H1 (cell line): Measurements from ENCODE around the gene GALNT13. TPM values are rescaled to one million over a fixed set of nuclear protein-coding genes. Genes with fewer than 3 reads are reported as not detected.

ENCODE experiments used
- CTCF ChIA-PET: fragments of 300-600 bp; sonication (Branson Sonifier 250); formaldehyde crosslinking; loops from one replicate; lab custom pipeline; 2021; ENCODE audit not compliant: partially characterized antibody; lab: Charles Lee
- POLR2A ChIA-PET: fragments of 300-600 bp; sonication (Branson Sonifier 250); formaldehyde crosslinking; loops from one replicate; lab custom pipeline; 2021; ENCODE audit warnings: inconsistent platforms; ENCODE audit not compliant: partially characterized antibody; lab: Charles Lee
- DNase-seq, 2 experiments: peaks; one replicate each; pipeline versions ENCODE4 v3.0.0 to v3.0.0-alpha.2; 2010 to 2022; ENCODE audit warnings: low spot score in 2 of 2, low read depth in 1 of 2, mixed read lengths in 1 of 2
- FAIRE-seq: peaks from 2 replicates; lab custom pipeline; 2011; peaks lifted over from hg19 to GRCh38; lab: Jason Lieb, UNC
- H2AFZ ChIP-seq: 2 replicates; pipeline ENCODE4 v1.8.1; 2012; ENCODE audit warnings: low read length, inconsistent platforms
- H2AK5ac ChIP-seq: 2 replicates; pipeline ENCODE4 v1.6.1; 2013; ENCODE audit warnings: low read depth, low read length
- H2BK120ac ChIP-seq: replicated peaks from 2 replicates; pipeline ENCODE3; 2013; ENCODE audit warnings: low read depth, low read length, inconsistent platforms
- H2BK12ac ChIP-seq: 2 replicates; pipeline ENCODE4 v1.6.1; 2013; ENCODE audit warnings: low read depth, low read length
- H2BK15ac ChIP-seq: 2 replicates; pipeline ENCODE4 v1.6.1; 2013; ENCODE audit warnings: low read length
- H2BK20ac ChIP-seq: 2 replicates; pipeline ENCODE4 v1.6.1; 2013; ENCODE audit warnings: low read length
- H2BK5ac ChIP-seq: 2 replicates; pipeline ENCODE4 v1.6.1; 2013; ENCODE audit warnings: low read depth, low read length
- H3K14ac ChIP-seq: 2 replicates; pipeline ENCODE4 v1.6.1; 2013; ENCODE audit warnings: inconsistent platforms; ENCODE audit not compliant: insufficient read length
- H3K18ac ChIP-seq: 2 replicates; pipeline ENCODE4 v1.6.1; 2013; ENCODE audit warnings: low read length; ENCODE audit errors: extremely low read depth
- H3K23ac ChIP-seq: 2 replicates; pipeline ENCODE4 v1.6.1; 2013; ENCODE audit warnings: inconsistent platforms; ENCODE audit not compliant: insufficient read length
- H3K23me2 ChIP-seq: 2 replicates; pipeline ENCODE4 v1.6.1; 2013; ENCODE audit warnings: low read depth, low read length
- H3K27ac ChIP-seq: 2 replicates; pipeline ENCODE4 v1.6.1; 2011; ENCODE audit warnings: low read depth, low read length, inconsistent platforms
- H3K27me3 ChIP-seq, 4 experiments: replicated peaks in 1 of 4; 1 replicate in 1 of 4; 2 replicates in 3 of 4; pipeline versions ENCODE4 v1.6.1 to v1.8.1; 2011 to 2013; ENCODE audit warnings: low read length in 3 of 4, mild to moderate bottlenecking in 3 of 4, inconsistent platforms in 2 of 4, mixed read lengths in 2 of 4, moderate library complexity in 1 of 4; ENCODE audit not compliant: control insufficient read depth in 3 of 4, insufficient read depth in 3 of 4; ENCODE audit errors: extremely low read depth in 1 of 4
- H3K36me3 ChIP-seq, 4 experiments: 2 replicates each; pipeline versions ENCODE4 v1.6.1 to v1.8.1; 2011 to 2013; ENCODE audit warnings: mild to moderate bottlenecking in 4 of 4, low read length in 3 of 4, moderate library complexity in 2 of 4, control low read depth in 1 of 4, inconsistent platforms in 1 of 4; ENCODE audit not compliant: insufficient read depth in 4 of 4, control insufficient read depth in 2 of 4
- H3K4ac ChIP-seq: replicated peaks from 2 replicates; pipeline ENCODE3; 2013; ENCODE audit warnings: low read length, low read depth, mixed read lengths, inconsistent platforms; ENCODE audit not compliant: insufficient read length
- H3K4me1 ChIP-seq, 4 experiments: replicated peaks in 1 of 4; 1 replicate in 1 of 4; 2 replicates in 3 of 4; pipeline versions ENCODE4 v1.6.1 to v1.8.1; 2011 to 2013; ENCODE audit warnings: low read length in 3 of 4, inconsistent platforms in 2 of 4, mixed read lengths in 1 of 4; ENCODE audit not compliant: insufficient read depth in 4 of 4, control insufficient read depth in 3 of 4
- H3K4me2 ChIP-seq, 2 experiments: 2 replicates each; pipeline versions ENCODE4 v1.6.1 to v1.8.1; 2011 to 2013; ENCODE audit warnings: low read depth in 2 of 2, low read length in 2 of 2, control low read depth in 1 of 2, inconsistent platforms in 1 of 2, mild to moderate bottlenecking in 1 of 2; ENCODE audit not compliant: insufficient read depth in 1 of 2
- H3K4me3 ChIP-seq, 4 experiments: fragments of 200-600, 300-600 bp in 1 of 4; sonication (generic), shearing (Covaris generic), sonication (Bioruptor Twin) in 1 of 4; 2 replicates each; pipeline versions ENCODE4 v1.5.1 to v1.8.1; 2011 to 2016; ENCODE audit warnings: low read length in 4 of 4, low read depth in 3 of 4, control low read depth in 2 of 4, inconsistent platforms in 2 of 4, mild to moderate bottlenecking in 2 of 4, mixed read lengths in 1 of 4, moderate library complexity in 1 of 4; ENCODE audit not compliant: insufficient read depth in 2 of 4; ENCODE audit errors: extremely low read depth in 1 of 4
- H3K56ac ChIP-seq: replicated peaks from 2 replicates; pipeline ENCODE3; 2013; ENCODE audit warnings: low read depth, mild to moderate bottlenecking, mixed read lengths, low read length, inconsistent platforms; ENCODE audit not compliant: insufficient read length
- H3K79me1 ChIP-seq: 2 replicates; pipeline ENCODE4 v1.6.1; 2013; ENCODE audit warnings: low read depth, low read length, control low read depth
- H3K79me2 ChIP-seq, 2 experiments: 2 replicates each; pipeline versions ENCODE4 v1.6.1 to v1.8.1; 2012 to 2013; ENCODE audit warnings: low read length in 2 of 2, mild to moderate bottlenecking in 2 of 2, inconsistent platforms in 1 of 2; ENCODE audit not compliant: insufficient read depth in 2 of 2, control insufficient read depth in 1 of 2
- H3K9ac ChIP-seq, 4 experiments: replicated peaks in 1 of 4; 1 replicate in 1 of 4; 2 replicates in 3 of 4; pipeline versions ENCODE4 v1.6.1 to v1.8.1; 2011 to 2013; ENCODE audit warnings: low read depth in 3 of 4, low read length in 3 of 4, control low read depth in 2 of 4, mild to moderate bottlenecking in 2 of 4, moderate library complexity in 2 of 4, inconsistent platforms in 1 of 4; ENCODE audit errors: extremely low read depth in 1 of 4
- H3K9me3 ChIP-seq, 2 experiments: 2 replicates each; pipeline versions ENCODE4 v1.6.1 to v1.8.1; 2012 to 2013; ENCODE audit warnings: mild to moderate bottlenecking in 2 of 2, moderate library complexity in 2 of 2, control low read depth in 1 of 2, inconsistent platforms in 1 of 2, low read depth in 1 of 2, low read length in 1 of 2, mixed read lengths in 1 of 2; ENCODE audit not compliant: insufficient read depth in 2 of 2
- H4K20me1 ChIP-seq, 2 experiments: replicated peaks in 1 of 2; 2 replicates each; pipeline versions ENCODE3 to v1.8.1; 2011 to 2013; ENCODE audit warnings: inconsistent platforms in 2 of 2, low read length in 2 of 2, mild to moderate bottlenecking in 1 of 2; ENCODE audit not compliant: insufficient read depth in 2 of 2, control insufficient read depth in 1 of 2
- H4K5ac ChIP-seq: 2 replicates; pipeline ENCODE4 v1.6.1; 2013; ENCODE audit warnings: low read length, low read depth, mixed read lengths, inconsistent platforms; ENCODE audit not compliant: insufficient read length
- H4K8ac ChIP-seq: 2 replicates; pipeline ENCODE4 v1.8.0; 2013; ENCODE audit warnings: mild to moderate bottlenecking, moderate library complexity, low read length, inconsistent platforms; ENCODE audit not compliant: insufficient read depth; ENCODE audit errors: extremely low read depth
- H4K91ac ChIP-seq: replicated peaks from 2 replicates; pipeline ENCODE3; 2013; ENCODE audit warnings: low read length, mixed read lengths, inconsistent platforms; ENCODE audit not compliant: insufficient read length
- BACH1 ChIP-seq: IDR thresholded peaks from 2 replicates; pipeline ENCODE4 v1.6.1; 2012; ENCODE audit warnings: low read length, improper control_type of control experiment
- BRCA1 ChIP-seq: IDR thresholded peaks from 2 replicates; pipeline ENCODE4 v1.6.1; 2012; ENCODE audit warnings: low read depth, low read length, improper control_type of control experiment
- CREB1 ChIP-seq: IDR thresholded peaks from 2 replicates; pipeline ENCODE4 v1.6.1; 2012; ENCODE audit warnings: inconsistent platforms
- EP300 ChIP-seq, 2 experiments: IDR thresholded peaks; 1 replicate in 1 of 2; 2 replicates in 1 of 2; pipeline ENCODE4 v1.6.1; 2011 to 2012; ENCODE audit warnings: low read depth in 2 of 2, low read length in 2 of 2, mild to moderate bottlenecking in 2 of 2, borderline replicate concordance in 1 of 2, inconsistent platforms in 1 of 2, moderate library complexity in 1 of 2
- JUND ChIP-seq: IDR thresholded peaks from 2 replicates; pipeline ENCODE4 v1.6.1; 2011; ENCODE audit warnings: mild to moderate bottlenecking, improper control_type of control experiment, low read length
- NRF1 ChIP-seq: IDR thresholded peaks from 2 replicates; pipeline ENCODE4 v1.6.1; 2011; ENCODE audit warnings: mild to moderate bottlenecking, low read depth, low read length, improper control_type of control experiment
- RXRA ChIP-seq: IDR thresholded peaks from 2 replicates; pipeline ENCODE4 v1.6.1; 2011; ENCODE audit warnings: low read depth, mild to moderate bottlenecking, low read length, moderate library complexity; ENCODE audit not compliant: insufficient read depth
- SP1 ChIP-seq: IDR thresholded peaks from 2 replicates; pipeline ENCODE4 v1.6.1; 2011; ENCODE audit warnings: low read depth, low read length
- TCF12 ChIP-seq: IDR thresholded peaks from 2 replicates; pipeline ENCODE4 v1.6.1; 2011; ENCODE audit warnings: low read depth, mild to moderate bottlenecking, low read length
- WGBS, 2 experiments: shearing (Covaris generic) in 1 of 2; methylation state at CpG; one replicate each; pipeline versions ENCODE4 v1.1.6 to v1.1.7; 2013 to 2015; ENCODE audit warnings: low lambda C conversion rate in 2 of 2, mixed read lengths in 2 of 2, inconsistent platforms in 1 of 2, low coverage in 1 of 2, missing lambda C conversion rate in 1 of 2; ENCODE audit not compliant: insufficient replicate concordance in 2 of 2, insufficient coverage in 1 of 2, insufficient read length in 1 of 2; ENCODE audit errors: extremely low coverage in 1 of 2, missing lambda C conversion rate in 1 of 2; 5-methylcytosine and 5-hydroxymethylcytosine counted together
- polyA plus RNA-seq, 7 experiments: library from polyadenylated mRNA; depleted of rRNA in 3 of 7; stranded (reverse) in 5 of 7; unstranded in 2 of 7; fragments of >200 nt in 5 of 7; fragments of 200-250 nt in 2 of 7; gene quantifications; 1 replicate in 5 of 7; 2 replicates in 1 of 7; 4 replicates in 1 of 7; pipeline versions ENCODE4 v1.2.1 to v1.2.3, GENCODE V29; 2011 to 2013; ENCODE audit warnings: missing spikeins in 2 of 7, mixed read lengths in 2 of 7
- total RNA-seq: library from RNA; stranded (reverse); fragmentation: NEBNext Ultra II Directional; extraction: Animal tissue kit (Norgen Biotek cat#: 25700); gene quantifications from 2 replicates; pipeline ENCODE4 v1.2.1, GENCODE V29; 2021

Gene GALNT13
- total and polyA plus RNA-seq, 2 of the 8 experiments (the other 6 are each of a cell fraction or from before 2014, with no cell fraction given) = 3.2 to 9.6 TPM

GRCh38 chr2:154394600-154394999, 522.9 kb downstream of the GALNT13 start:
- FAIRE-seq (no peak), DNase-seq (no peak)
- Histone ChIP-seq H3K4me3 (no peak overlapping the region), H2AFZ (no peak overlapping the region), H4K5ac (no peak overlapping the region), H3K79me2 (no peaks in the 10 kb centered on the region), H3K14ac (no peak overlapping the region), H3K9ac (no peak overlapping the region), H2BK15ac (no peak overlapping the region), H4K91ac (no peak overlapping the region), H3K23me2 (no peaks in the 10 kb centered on the region), H3K27me3 (no peaks in the 10 kb centered on the region), H3K56ac (no peak overlapping the region), H4K8ac (no peak overlapping the region), H3K79me1 (no peaks in the 10 kb centered on the region), H3K4me1 (peaks cover 0 to 2% (median 0%) of the 10 kb centered on the region in 4 experiments; a peak in 1 of 7 replicates), H3K23ac (no peak overlapping the region), H2BK120ac (no peak overlapping the region), H2BK5ac (no peak overlapping the region), H3K27ac (no peak overlapping the region), H3K36me3 (no peaks in the 10 kb centered on the region), H2BK12ac (no peak overlapping the region), H4K20me1 (no peaks in the 10 kb centered on the region), H3K4me2 (no peak overlapping the region), H3K18ac (no peak overlapping the region), H2BK20ac (no peak overlapping the region), H2AK5ac (no peak overlapping the region), H3K4ac (no peak overlapping the region), H3K9me3 (no peaks in the 10 kb centered on the region)
- WGBS, 2 experiments = 92% methylated on average over 3 of the region's 3 CpGs; no CpG with 5 or more reads in 1 of the 2 experiments
- CTCF ChIA-PET = interaction anchor here (1.0 to 1.7 kb wide), 2 partner anchors 9 to 872 kb away, joined by 3 to 4 read pairs; no protein-coding TSS in a partner anchor
- TF ChIP-seq RXRA = no peak
- TF ChIP-seq NRF1 = no peak
- TF ChIP-seq BACH1 = no peak
- TF ChIP-seq SP1 = no peak
- TF ChIP-seq EP300 (IDR thresholded peaks at IDR 0.05; ENCODE audit: borderline replicate concordance in 1 of 2, low read depth in 2 of 2, low read length in 2 of 2) = no peak
- TF ChIP-seq CREB1 = no peak
- no peak for TF ChIP-seq BRCA1
- no peak for TF ChIP-seq TCF12
- no peak for TF ChIP-seq JUND
- POLR2A ChIA-PET = no interaction called here
